Measurements from ENCODE around the gene DAPP1. TPM values are rescaled to one million over a fixed set of nuclear protein-coding genes. Genes with fewer than 3 reads are reported as not detected.
A peak's percentile ranks its signal among the peaks of the same experiment; 100 is the strongest.

Gene DAPP1
- total and polyA plus RNA-seq, 8 donors: 0.09 to 2.7 (median 0.38) TPM

DNA sequence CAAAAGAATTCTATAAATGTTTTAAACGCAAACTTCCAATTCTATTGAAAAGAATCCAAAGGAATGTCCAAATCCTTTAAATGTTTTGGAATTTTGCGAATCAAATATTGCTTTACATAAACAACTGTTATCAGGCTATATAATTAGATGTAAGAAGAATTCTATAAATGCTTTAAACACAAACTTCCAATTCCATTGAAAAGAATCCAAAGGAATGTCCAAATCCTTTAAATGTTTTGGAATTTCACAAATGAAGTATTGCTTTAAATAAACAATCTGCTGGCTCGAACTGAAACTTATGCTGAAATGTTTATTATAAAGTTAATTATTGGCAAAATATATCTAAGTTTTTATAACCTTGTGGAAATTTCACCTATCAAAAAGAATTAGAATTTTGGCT lies 16.1 kb downstream of the DAPP1 start:
- TF ChIP-seq CTCF (IDR thresholded peaks at IDR 0.05): no peak
- Histone ChIP-seq H3K27ac (peak overlapping the region in 1 of 4 donors; percentile 23), H3K9me3 (no peaks in the 10 kb centered on the region), H3K4me1 (peaks cover 13 to 21% (median 16%) of the 10 kb centered on the region in 3 donors), H3K27me3 (no peaks in the 10 kb centered on the region), H3K36me3 (no peaks in the 10 kb centered on the region), H3K4me3 (no peak overlapping the region)
- intact Hi-C loops (cut with DNase I): no loop called here
- ATAC-seq: peak in 3 of 4 donors; percentile 43 to 62 (median 50)
- no peak for DNase-seq
- WGBS, 2 donors: 18 to 20% methylated on average over 3 of the region's 3 CpGs
- peak; percentile 80 for FAIRE-seq

DNA sequence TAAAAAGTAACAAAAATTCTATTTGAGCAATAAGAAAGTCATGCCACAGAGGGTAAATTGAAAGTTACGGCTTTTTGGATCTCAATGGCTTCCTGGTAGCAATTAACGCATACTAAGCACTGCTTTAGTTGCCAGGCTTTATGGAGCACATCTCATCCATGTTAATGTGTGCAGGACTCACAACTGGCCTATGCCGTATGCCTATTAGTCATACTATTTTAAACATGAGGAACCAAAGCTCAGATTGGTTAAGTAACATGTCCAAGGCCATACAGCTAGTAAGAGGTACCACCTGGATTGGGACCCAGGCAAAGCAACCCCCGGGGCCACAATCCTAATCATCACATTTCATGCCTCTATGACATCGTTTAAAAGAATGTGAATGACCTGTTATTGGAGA lies 17.1 kb downstream of the DAPP1 start:
- FAIRE-seq (no peak), ATAC-seq (peak in 2 of 4 donors; percentile 14 to 42), DNase-seq (no peak)
- Histone ChIP-seq H3K9me3 (no peaks in the 10 kb centered on the region), H3K4me3 (no peak overlapping the region), H3K27ac (no peak overlapping the region), H3K4me1 (peaks cover 13 to 21% (median 16%) of the 10 kb centered on the region in 3 donors), H3K36me3 (no peaks in the 10 kb centered on the region), H3K27me3 (no peaks in the 10 kb centered on the region)
- intact Hi-C loops (cut with DNase I): no loop called here
- 56 to 57% methylated on average over 5 of the region's 5 CpGs for WGBS, 2 donors
- TF ChIP-seq CTCF (IDR thresholded peaks at IDR 0.05): no peak

DNA sequence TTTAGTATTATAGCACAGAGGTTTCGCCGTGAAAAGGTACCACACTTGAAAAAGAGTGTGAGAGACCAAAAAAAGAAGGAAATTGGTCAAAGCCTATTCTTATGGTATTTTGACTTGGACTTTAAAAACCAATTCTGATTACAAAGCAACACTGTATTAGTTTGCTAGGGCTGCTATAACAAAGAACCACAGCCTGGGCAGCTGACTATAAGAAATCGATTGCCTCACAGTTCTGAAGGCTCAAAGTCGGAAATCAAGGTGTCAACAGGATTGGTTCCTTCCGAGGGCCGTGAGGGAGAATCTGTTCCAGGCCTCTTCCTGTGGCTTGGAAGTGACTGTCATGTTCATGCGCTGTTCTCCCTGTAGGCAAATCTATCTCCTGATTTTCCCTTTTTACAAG lies 17.9 kb downstream of the DAPP1 start:
- no peak for FAIRE-seq
- 97 to 99% methylated on average over 7 of the region's 7 CpGs for WGBS, 2 donors
- Histone ChIP-seq H3K27ac (no peak overlapping the region), H3K9me3 (no peaks in the 10 kb centered on the region), H3K4me3 (no peak overlapping the region), H3K27me3 (no peaks in the 10 kb centered on the region), H3K36me3 (no peaks in the 10 kb centered on the region), H3K4me1 (peaks cover 13 to 21% (median 16%) of the 10 kb centered on the region in 3 donors)
- DNase-seq: no peak
- intact Hi-C loops (cut with DNase I): no loop called here
- TF ChIP-seq CTCF (IDR thresholded peaks at IDR 0.05): no peak
- ATAC-seq: no peak

- H3K9me3 ChIP-seq: no peaks in the 10 kb centered on the region
- FAIRE-seq: no peak
- TF ChIP-seq CTCF (IDR thresholded peaks at IDR 0.05): no peak
- H3K27me3 ChIP-seq: no peaks in the 10 kb centered on the region
- H3K27ac ChIP-seq: no peak overlapping the region
- intact Hi-C loops (cut with DNase I): no loop called here
- no peak for ATAC-seq
- WGBS, 2 donors: 78 to 81% methylated on average over 2 of the region's 2 CpGs
- no peak for DNase-seq
- H3K4me3 ChIP-seq: no peak overlapping the region
- H3K4me1 ChIP-seq: peaks cover 13 to 21% (median 16%) of the 10 kb centered on the region in 3 donors
- no peaks in the 10 kb centered on the region for H3K36me3 ChIP-seq
Measured at GRCh38 chr4:99835942-99836341, 19.3 kb downstream of the DAPP1 start.

DNA sequence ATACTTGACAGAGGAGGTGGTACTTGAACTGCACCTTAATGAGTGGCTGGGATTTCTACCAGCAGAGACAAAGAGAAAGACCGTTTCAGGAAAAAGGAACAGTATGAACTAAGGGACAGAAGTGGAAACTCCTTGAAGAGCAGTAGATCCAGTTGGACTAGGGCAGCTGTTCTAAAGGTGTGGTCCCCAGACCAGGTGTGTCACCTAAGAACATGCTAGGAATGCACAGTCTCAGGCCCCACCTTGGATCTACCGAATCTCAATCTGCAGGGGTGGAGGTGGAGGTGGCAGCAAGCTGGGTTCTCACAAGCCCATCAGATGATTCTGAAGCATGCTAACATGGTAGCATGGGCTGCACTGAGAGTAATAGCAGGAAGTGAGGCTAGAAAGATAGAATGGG lies 22.3 kb downstream of the DAPP1 start:
- Histone ChIP-seq H3K27ac (no peak overlapping the region), H3K27me3 (no peaks in the 10 kb centered on the region), H3K9me3 (no peaks in the 10 kb centered on the region), H3K4me3 (no peak overlapping the region), H3K4me1 (peaks cover 0 to 1% (median 0%) of the 10 kb centered on the region in 3 donors), H3K36me3 (no peaks in the 10 kb centered on the region)
- intact Hi-C loops (cut with DNase I): no loop called here
- 48 to 81% methylated on average over 2 of the region's 2 CpGs for WGBS, 2 donors
- no peak for ATAC-seq
- TF ChIP-seq CTCF (IDR thresholded peaks at IDR 0.05): no peak
- no peak for DNase-seq
- FAIRE-seq: no peak
